ENCODE measurements around the gene STX1A. TPM values are rescaled to one million over a fixed set of nuclear protein-coding genes. Genes with fewer than 3 reads are reported as not detected.

Gene STX1A
- 10 to 100 TPM; 16.6 to 16.8 TPM for total RNA-seq

DNA sequence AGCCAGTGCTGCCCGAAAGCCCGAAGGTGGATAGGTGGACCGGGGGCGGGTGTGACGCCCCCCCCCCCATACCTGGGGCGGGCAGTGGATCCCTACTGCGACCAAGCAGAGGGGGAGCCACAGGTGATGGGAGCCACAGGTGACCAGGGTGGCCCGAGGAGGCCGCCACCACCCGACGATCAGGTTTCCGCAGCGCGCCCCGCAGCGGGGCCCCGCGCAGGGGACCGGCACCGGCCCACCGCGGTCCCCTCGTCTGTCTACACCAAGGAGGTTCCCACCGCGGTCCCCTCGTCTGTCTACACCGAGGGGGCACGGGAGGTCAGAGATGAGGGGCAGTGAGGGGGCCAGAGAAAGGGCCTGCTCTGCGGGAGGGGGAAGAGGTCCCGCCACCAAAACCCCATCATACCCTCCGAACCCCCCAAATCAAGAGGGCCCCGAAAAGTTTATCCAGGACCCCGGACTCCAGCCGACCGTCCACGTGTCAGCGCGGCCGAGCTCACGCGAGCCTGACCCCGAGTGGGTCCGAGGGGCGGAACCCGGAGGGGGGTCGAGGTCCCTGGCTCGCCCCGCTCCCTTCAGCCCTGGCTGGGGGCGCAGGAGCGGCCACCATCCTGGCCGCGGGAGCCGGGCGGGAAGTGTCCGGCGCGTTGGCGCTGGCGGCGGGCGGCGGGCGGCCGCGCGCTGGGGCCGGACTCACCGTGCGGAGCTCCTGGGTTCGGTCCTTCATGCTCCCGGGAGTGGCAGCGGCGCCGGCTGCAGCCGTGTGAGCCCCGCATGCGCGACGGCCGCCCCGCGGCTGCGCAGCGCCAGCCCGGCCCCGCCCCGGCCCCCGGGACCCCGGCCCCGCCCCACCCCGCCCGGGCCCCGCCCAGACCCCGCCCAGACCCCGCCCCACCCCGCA lies at the start of gene STX1A:
Gene STX1A, minus strand, starts transcription at position 765 of the 901 bp plus-strand sequence. Its CDS starts 38 bp downstream, at position 727.
- Mint-ChIP-seq H3K9me3 (ENCODE audit: low read depth) (no peaks in the 10 kb centered on the region), H3K27ac (peak within 1 kb of the TSS; percentile 66), H3K4me1 (peaks cover 34% of the 10 kb centered on the region), H3K4me3 (peak within 1 kb of the TSS; percentile 75), H3K36me3 (ENCODE audit: low read depth) (peaks cover 3% of the 10 kb centered on the region), H3K27me3 (peaks cover 4% of the 10 kb centered on the region)
- CTCF ChIA-PET: interaction anchor here (0.6 to 1.4 kb wide), 5 partner anchors 18 to 136 kb away, joined by 3 to 4 read pairs (median 3); no protein-coding TSS in a partner anchor
- intact Hi-C loops (cut with DNase I, micrococcal nuclease): loop anchor here (1.0 to 5.0 kb wide), 11 partner anchors 14 to 197 kb away; partner anchors contain the start of genes ABHD11 (in 2 of the 2), BAZ1B (in 2 of the 2), BUD23 (in 2 of the 2) and DNAJC30 (in 2 of the 2)
- ATAC-seq: peak; percentile 59
- POLR2A ChIA-PET: interaction anchor here (0.6 to 1.2 kb wide), 3 partner anchors 20 to 364 kb away, joined by 3 read pairs; partner anchors contain the start of gene ABHD11
- peak; percentile 85 for DNase-seq

- no peak for ATAC-seq
- Mint-ChIP-seq H3K4me3 (no peak overlapping the region), H3K27me3 (peaks cover 22% of the 10 kb centered on the region), H3K27ac (no peak overlapping the region), H3K36me3 (ENCODE audit: low read depth) (no peaks in the 10 kb centered on the region), H3K9me3 (ENCODE audit: low read depth) (no peaks in the 10 kb centered on the region), H3K4me1 (peaks cover 8% of the 10 kb centered on the region)
- CTCF ChIA-PET: interaction anchor here (1.1 kb wide), 1 partner anchor 142 kb away, joined by 3 read pairs; no protein-coding TSS in a partner anchor
- intact Hi-C loops (cut with DNase I, micrococcal nuclease): no loop called here
- no peak for DNase-seq
- POLR2A ChIA-PET: no interaction called here
These were observed 49.4 kb upstream of the STX1A start for GRCh38 chr7:73768641-73769480.

GRCh38 chr7:73766556-73767229 lies 47.2 kb upstream of the STX1A start:
- POLR2A ChIA-PET: no interaction called here
- DNase-seq (no peak), ATAC-seq (no peak)
- CTCF ChIA-PET: no interaction called here
- no peaks in the 10 kb centered on the region for H3K36me3 Mint-ChIP-seq (ENCODE audit: low read depth)
- peaks cover 8% of the 10 kb centered on the region for H3K4me1 Mint-ChIP-seq
- no peaks in the 10 kb centered on the region for H3K9me3 Mint-ChIP-seq (ENCODE audit: low read depth)
- H3K27me3 Mint-ChIP-seq: peaks cover 22% of the 10 kb centered on the region
- intact Hi-C loops (cut with DNase I, micrococcal nuclease): no loop called here
- H3K27ac Mint-ChIP-seq: no peak overlapping the region
- H3K4me3 Mint-ChIP-seq: no peak overlapping the region

DNA sequence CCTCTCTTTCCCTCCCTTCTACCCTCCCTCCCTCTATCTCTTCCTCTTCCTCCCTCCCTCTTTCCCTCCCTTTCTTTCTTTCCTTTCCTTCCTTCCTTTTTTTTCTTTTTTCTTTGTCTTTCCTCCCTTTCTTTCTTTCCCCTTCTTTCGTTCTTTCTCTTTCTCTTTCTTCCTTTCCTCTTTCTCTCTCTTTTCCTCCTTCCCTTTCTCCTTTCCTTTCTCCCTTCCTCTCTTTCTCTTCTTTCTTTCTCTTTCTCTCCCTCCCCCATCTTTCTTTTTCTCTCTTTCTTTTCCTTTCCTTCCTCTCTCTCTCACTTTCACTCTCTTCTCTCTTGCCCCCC lies 43.2 kb upstream of the STX1A start:
- Mint-ChIP-seq H3K9me3 (ENCODE audit: low read depth) (no peaks in the 10 kb centered on the region), H3K27ac (no peak overlapping the region), H3K36me3 (ENCODE audit: low read depth) (no peaks in the 10 kb centered on the region), H3K4me1 (peaks cover 3% of the 10 kb centered on the region), H3K4me3 (no peak overlapping the region), H3K27me3 (peaks cover 3% of the 10 kb centered on the region)
- ChIA-PET CTCF (no interaction called here), POLR2A (no interaction called here)
- intact Hi-C loops (cut with DNase I, micrococcal nuclease): no loop called here
- DNase-seq (no peak), ATAC-seq (no peak)

DNA sequence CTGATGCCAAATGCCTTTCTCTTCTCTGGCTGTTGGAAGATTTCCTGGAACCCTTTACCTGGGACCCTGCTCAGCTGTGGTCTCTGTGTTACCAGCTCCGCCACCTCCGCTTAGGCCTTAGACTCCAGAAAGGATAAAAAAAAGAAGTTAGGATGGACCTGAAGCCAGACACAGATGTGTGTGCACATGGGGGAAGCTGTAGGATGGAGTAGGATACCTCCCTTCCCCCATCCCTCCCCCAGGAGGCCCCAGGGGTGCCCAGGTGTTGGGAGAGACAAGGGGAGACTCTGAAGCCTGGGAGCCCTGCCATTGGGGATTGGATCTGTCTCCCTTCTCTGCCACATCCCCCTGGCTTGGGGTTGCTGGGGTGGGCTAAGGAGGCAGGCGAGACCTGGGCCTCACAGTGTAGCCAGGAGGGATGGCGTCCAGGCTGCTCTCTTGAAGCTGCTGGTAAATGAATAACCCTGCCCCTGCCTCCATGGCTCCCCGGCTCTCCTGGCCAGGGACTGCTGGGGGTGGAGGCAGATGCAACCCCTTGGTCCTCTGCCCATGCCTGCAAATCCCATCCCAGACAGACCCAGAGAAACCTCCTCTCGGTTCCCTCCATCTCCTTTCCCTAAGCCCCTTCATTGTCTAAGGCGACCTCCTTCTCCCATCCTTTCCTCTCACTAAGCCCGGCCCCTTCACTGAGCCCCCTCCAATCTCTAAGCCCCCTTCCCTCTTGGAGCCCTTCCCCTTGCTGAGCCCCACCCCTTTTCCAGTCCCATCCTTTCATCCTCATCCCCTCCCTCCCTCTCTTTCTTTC lies 42.6 kb upstream of the STX1A start:
- ChIA-PET CTCF (no interaction called here), POLR2A (no interaction called here)
- DNase-seq: no peak
- intact Hi-C loops (cut with DNase I, micrococcal nuclease): no loop called here
- Mint-ChIP-seq H3K9me3 (ENCODE audit: low read depth) (no peaks in the 10 kb centered on the region), H3K27ac (no peak overlapping the region), H3K27me3 (peaks cover 3% of the 10 kb centered on the region), H3K4me3 (no peak overlapping the region), H3K36me3 (ENCODE audit: low read depth) (no peaks in the 10 kb centered on the region), H3K4me1 (peaks cover 3% of the 10 kb centered on the region)
- ATAC-seq: no peak

DNA sequence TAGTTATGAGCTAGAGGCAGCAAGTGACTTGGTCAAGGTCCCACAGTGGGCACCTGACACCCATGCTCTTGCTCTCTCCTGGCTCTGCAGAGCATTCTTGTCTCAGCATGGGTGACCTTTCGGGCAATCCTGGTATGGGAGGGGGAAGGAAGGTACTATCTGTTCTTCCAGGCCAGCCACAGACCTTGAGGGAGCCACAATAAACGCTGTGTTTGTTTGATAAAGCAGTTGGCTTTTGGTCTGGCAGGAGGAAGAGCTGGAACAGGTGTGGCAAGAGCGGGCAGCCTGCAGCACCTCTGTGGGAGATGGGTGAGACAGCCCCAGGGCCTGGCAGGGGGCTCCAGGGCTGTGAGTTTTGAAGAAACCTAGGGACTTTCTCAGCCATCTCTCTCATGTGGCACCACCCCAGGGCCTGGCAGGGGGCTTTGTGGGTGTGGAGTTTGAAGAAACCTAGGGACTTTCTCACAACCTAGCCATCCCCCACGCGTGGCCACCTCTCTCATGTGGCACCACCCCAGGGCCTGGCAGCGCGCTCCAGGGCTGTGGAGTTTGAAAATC lies 39.2 kb upstream of the STX1A start:
- intact Hi-C loops (cut with DNase I, micrococcal nuclease): no loop called here

DNA sequence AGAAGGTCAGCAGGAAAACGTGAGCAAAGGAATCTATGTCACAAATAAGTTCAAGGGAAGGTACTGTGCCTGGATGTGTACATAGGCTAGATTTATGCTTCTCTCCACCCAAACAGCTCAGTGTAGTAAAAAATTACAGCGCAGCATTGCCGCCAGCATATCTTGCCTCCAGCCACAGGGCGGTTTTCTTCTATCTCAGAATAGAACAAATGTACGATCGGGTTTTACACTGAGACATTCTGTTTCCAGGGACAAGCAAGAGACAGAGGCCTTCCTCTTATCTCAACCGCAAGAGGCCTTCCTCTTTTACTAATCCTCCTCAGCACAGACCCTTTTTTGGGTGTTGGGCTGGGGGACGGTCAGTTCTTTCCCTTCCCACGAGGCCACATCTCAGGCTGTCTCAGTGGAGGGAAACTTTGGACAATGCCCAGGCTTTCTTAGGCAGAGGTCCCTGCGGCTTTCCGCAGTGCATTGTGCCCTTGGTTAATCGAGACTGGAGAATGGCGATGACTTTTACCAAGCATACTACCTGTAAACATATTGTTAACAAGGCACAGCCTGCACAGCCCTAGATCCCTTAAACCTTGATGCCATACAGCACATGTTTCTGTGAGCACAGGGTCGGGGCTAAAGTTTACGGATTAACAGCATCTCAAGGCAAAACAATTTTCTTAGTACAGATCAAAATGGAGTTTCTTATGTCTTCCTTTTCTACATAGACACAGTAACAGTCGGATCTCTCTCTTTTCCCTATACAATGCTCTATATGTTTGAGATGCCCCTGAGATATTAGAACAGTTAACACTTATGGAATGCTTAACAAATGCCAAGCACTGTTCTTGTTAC lies 30.7 kb upstream of the STX1A start:
- H3K4me3 Mint-ChIP-seq: no peak overlapping the region
- H3K9me3 Mint-ChIP-seq (ENCODE audit: low read depth): no peaks in the 10 kb centered on the region
- ChIA-PET POLR2A (no interaction called here), CTCF (no interaction called here)
- DNase-seq (no peak), ATAC-seq (no peak)
- intact Hi-C loops (cut with DNase I, micrococcal nuclease): no loop called here
- H3K4me1 Mint-ChIP-seq: no peaks in the 10 kb centered on the region
- H3K27ac Mint-ChIP-seq: no peak overlapping the region
- peaks cover 3% of the 10 kb centered on the region for H3K27me3 Mint-ChIP-seq
- no peaks in the 10 kb centered on the region for H3K36me3 Mint-ChIP-seq (ENCODE audit: low read depth)

More for the DNA sequence above, 39.2 kb upstream of the STX1A start:
- H3K36me3 Mint-ChIP-seq (ENCODE audit: low read depth): no peaks in the 10 kb centered on the region
- H3K9me3 Mint-ChIP-seq (ENCODE audit: low read depth): no peaks in the 10 kb centered on the region
- H3K27me3 Mint-ChIP-seq: no peaks in the 10 kb centered on the region
- H3K4me1 Mint-ChIP-seq: no peaks in the 10 kb centered on the region
- no peak overlapping the region for H3K27ac Mint-ChIP-seq
- CTCF ChIA-PET: no interaction called here
- DNase-seq: no peak
- no peak overlapping the region for H3K4me3 Mint-ChIP-seq
- POLR2A ChIA-PET: no interaction called here
- ATAC-seq: no peak

- DNase-seq (no peak), ATAC-seq (no peak)
- CTCF ChIA-PET: no interaction called here
- intact Hi-C loops (cut with DNase I, micrococcal nuclease): no loop called here
- Mint-ChIP-seq H3K4me1 (no peaks in the 10 kb centered on the region), H3K9me3 (ENCODE audit: low read depth) (no peaks in the 10 kb centered on the region), H3K27ac (no peak overlapping the region), H3K36me3 (ENCODE audit: low read depth) (no peaks in the 10 kb centered on the region), H3K4me3 (no peak overlapping the region), H3K27me3 (peaks cover 3% of the 10 kb centered on the region)
- POLR2A ChIA-PET: no interaction called here
These were observed 26.9 kb upstream of the STX1A start for GRCh38 chr7:73746378-73746777.

- DNase-seq: no peak
- Mint-ChIP-seq H3K4me1 (peaks cover 2% of the 10 kb centered on the region), H3K36me3 (ENCODE audit: low read depth) (no peaks in the 10 kb centered on the region), H3K27ac (no peak overlapping the region), H3K4me3 (no peak overlapping the region), H3K9me3 (ENCODE audit: low read depth) (no peaks in the 10 kb centered on the region), H3K27me3 (no peaks in the 10 kb centered on the region)
- ChIA-PET POLR2A (no interaction called here), CTCF (interaction anchor here (1.0 kb wide), 1 partner anchor 78 kb away, joined by 3 read pairs; no protein-coding TSS in a partner anchor)
- intact Hi-C loops (cut with DNase I, micrococcal nuclease): no loop called here
- ATAC-seq: no peak
These were observed 23.5 kb upstream of the STX1A start for GRCh38 chr7:73742753-73743641.
